Measurements from ENCODE around the gene C6orf132.

GRCh38 chr6:42120895-42121865 is 21.2 kb downstream of the C6orf132 start:
- no peak for TF ChIP-seq SMARCC2 (IDR thresholded peaks at IDR 0.05; ENCODE audit: low read depth)
- TF ChIP-seq KLF16 (IDR thresholded peaks at IDR 0.05) = no peak
- TF ChIP-seq ZNF592 (IDR thresholded peaks at IDR 0.05) = no peak
- TF ChIP-seq MTF1 (CRISPR knock-in tag; IDR thresholded peaks at IDR 0.05; ENCODE audit: borderline replicate concordance) = no peak
- TF ChIP-seq CTCF (IDR thresholded peaks at IDR 0.05 in 2 of 3, conservative IDR thresholded peaks at IDR 0.05 in 1 of 3; ENCODE audit: insufficient read depth in 2 of 3, low read depth in 1 of 3, low read length in 3 of 3) = no peak
- TF ChIP-seq SLC30A9 (CRISPR knock-in tag; IDR thresholded peaks at IDR 0.05) = no peak

All from K562 (cell line).